ENCODE data around the gene PDZRN4.

DNA sequence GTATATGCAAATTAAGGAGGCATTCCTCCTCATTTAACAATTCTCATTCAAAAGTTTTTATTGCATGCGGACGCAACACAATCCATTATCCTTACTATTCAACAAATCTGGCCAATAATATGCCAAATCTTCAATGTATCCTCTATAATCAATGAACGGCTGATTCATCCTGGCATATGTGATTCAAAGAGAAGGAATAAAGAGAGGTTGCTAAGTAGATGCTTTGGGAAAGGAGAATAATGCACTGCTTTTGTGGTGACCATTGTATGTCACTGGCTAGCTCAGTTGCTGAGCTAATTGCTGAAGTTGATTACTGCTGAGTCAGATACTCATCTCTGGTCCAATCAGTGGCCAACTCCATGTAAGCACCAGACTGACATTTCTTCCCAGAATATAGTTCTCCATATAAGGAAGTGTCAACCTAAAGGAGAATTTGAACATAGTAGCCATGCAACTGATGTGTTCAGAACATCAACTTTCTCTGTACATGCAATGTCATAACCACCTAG is 148.0 kb downstream of the PDZRN4 start:
- no peak for TF ChIP-seq CTCF (IDR thresholded peaks at IDR 0.05)
- TF ChIP-seq POLR2A (IDR thresholded peaks at IDR 0.05), result no peak

Data from adrenal gland (tissue), 5 donors.